ENCODE measurements around the gene SULT1A3. TPM values are rescaled to one million over a fixed set of nuclear protein-coding genes. Genes with fewer than 3 reads are reported as not detected.

Gene SULT1A3
- total RNA-seq, 2 experiments from 2014 or later: 3.8 to 31.7 TPM

DNA sequence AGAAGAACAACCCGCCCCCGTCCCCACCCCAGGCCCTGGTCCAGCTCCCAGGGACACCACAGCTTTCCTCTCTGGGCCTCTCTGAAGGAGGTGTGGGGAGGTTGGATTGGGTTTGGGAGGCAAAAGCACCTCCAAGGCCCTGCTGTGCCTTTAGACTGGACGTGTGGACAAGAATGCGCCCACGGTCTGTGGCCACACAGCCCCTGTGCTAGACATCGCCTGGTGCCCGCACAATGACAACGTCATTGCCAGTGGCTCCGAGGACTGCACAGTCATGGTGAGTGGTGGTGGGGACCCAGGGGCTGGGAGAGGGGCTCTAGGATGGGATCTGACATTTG is 12.6 kb upstream of the SULT1A3 start:
- Histone ChIP-seq H3K4me1 (ENCODE audit: insufficient read depth, low read length, poor library complexity, severe bottlenecking) (peaks cover 42% of the 10 kb centered on the region), H3K9me2 (ENCODE audit: insufficient read depth, low read length) (no peaks in the 10 kb centered on the region), H3K79me2 (ENCODE audit: insufficient read depth, low read depth, low read length) (peaks cover 25% of the 10 kb centered on the region; the same call in 1 of the 2 replicates), H2AFZ (ENCODE audit: low read length) (no peak overlapping the region), H3K9me3 (ENCODE audit: low read length) (no peaks in the 10 kb centered on the region), H4K20me1 (ENCODE audit: insufficient read depth, low read length) (no peaks in the 10 kb centered on the region), H3K4me3 (ENCODE audit: low read depth, low read length, poor library complexity, severe bottlenecking) (peak overlapping the region; percentile 86), H3K4me2 (ENCODE audit: low read length) (peak overlapping the region; percentile 90), H3K27ac (ENCODE audit: low read depth, low read length, poor library complexity, severe bottlenecking) (peak overlapping the region; percentile 94), H3K36me3 (ENCODE audit: insufficient read depth, low read length) (peaks cover 43% of the 10 kb centered on the region)
- TF ChIP-seq, protein P1, sequence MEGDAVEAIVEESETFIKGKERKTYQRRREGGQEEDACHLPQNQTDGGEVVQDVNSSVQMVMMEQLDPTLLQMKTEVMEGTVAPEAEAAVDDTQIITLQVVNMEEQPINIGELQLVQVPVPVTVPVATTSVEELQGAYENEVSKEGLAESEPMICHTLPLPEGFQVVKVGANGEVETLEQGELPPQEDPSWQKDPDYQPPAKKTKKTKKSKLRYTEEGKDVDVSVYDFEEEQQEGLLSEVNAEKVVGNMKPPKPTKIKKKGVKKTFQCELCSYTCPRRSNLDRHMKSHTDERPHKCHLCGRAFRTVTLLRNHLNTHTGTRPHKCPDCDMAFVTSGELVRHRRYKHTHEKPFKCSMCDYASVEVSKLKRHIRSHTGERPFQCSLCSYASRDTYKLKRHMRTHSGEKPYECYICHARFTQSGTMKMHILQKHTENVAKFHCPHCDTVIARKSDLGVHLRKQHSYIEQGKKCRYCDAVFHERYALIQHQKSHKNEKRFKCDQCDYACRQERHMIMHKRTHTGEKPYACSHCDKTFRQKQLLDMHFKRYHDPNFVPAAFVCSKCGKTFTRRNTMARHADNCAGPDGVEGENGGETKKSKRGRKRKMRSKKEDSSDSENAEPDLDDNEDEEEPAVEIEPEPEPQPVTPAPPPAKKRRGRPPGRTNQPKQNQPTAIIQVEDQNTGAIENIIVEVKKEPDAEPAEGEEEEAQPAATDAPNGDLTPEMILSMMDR (conservative IDR thresholded peaks at IDR 0.05; ENCODE audit: low read length): no peak
- TF ChIP-seq EZH2phosphoT487 (IDR thresholded peaks at IDR 0.05; ENCODE audit: borderline replicate concordance, low read depth, low read length): no peak
- ChIA-PET POLR2A (no interaction called here), CTCF (ENCODE audit: unreplicated experiment) (interaction anchor here (0.6 kb wide), 2 partner anchors 171 to 471 kb away, joined by 3 to 7 read pairs; no protein-coding TSS in a partner anchor)
- intact Hi-C loops (cut with micrococcal nuclease; ENCODE audit: unreplicated experiment): no loop called here
- no TSS peak for BruUV-seq (replicated peaks)
- no peak for DNase-seq (ENCODE audit: low spot score)

DNA sequence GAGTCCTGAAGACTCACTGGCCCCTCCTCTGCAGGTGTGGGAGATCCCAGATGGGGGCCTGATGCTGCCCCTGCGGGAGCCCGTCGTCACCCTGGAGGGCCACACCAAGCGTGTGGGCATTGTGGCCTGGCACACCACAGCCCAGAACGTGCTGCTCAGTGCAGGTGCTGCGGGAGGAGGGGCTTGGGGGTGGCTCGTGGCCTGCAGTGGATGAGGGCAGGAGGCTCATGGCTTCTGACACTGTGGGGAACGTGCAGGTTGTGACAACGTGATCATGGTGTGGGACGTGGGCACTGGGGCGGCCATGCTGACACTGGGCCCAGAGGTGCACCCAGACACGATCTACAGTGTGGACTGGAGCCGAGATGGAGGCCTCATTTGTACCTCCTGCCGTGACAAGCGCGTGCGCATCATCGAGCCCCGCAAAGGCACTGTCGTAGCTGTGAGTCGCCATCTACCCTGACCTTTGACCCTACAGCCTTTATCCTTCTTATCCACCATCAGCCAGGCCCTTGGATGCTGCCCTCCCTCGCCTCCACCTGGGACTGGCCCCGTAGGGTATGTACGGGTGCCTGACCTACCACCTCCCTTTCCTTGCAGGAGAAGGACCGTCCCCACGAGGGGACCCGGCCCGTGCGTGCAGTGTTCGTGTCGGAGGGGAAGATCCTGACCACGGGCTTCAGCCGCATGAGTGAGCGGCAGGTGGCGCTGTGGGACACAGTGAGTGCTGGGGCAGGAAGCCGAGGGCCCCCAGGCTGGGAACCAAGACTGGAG is 12.1 kb upstream of the SULT1A3 start:
- Histone ChIP-seq H4K20me1 (ENCODE audit: insufficient read depth, low read length) (no peaks in the 10 kb centered on the region), H3K9me3 (ENCODE audit: low read length) (no peaks in the 10 kb centered on the region), H3K4me3 (ENCODE audit: low read depth, low read length, poor library complexity, severe bottlenecking) (peak overlapping the region; percentile 86), H3K36me3 (ENCODE audit: insufficient read depth, low read length) (peaks cover 43% of the 10 kb centered on the region), H2AFZ (ENCODE audit: low read length) (no peak overlapping the region), H3K9me2 (ENCODE audit: insufficient read depth, low read length) (no peaks in the 10 kb centered on the region), H3K27ac (ENCODE audit: low read depth, low read length, poor library complexity, severe bottlenecking) (peak overlapping the region; percentile 94), H3K4me1 (ENCODE audit: insufficient read depth, low read length, poor library complexity, severe bottlenecking) (peaks cover 42% of the 10 kb centered on the region), H3K79me2 (ENCODE audit: insufficient read depth, low read depth, low read length) (peaks cover 25% of the 10 kb centered on the region; the same call in 1 of the 2 replicates), H3K4me2 (ENCODE audit: low read length) (peak overlapping the region; percentile 90)
- ChIA-PET POLR2A (no interaction called here), CTCF (ENCODE audit: unreplicated experiment) (interaction anchor here (0.6 kb wide), 2 partner anchors 170 to 470 kb away, joined by 3 to 7 read pairs; no protein-coding TSS in a partner anchor)
- TF ChIP-seq EZH2phosphoT487 (IDR thresholded peaks at IDR 0.05; ENCODE audit: borderline replicate concordance, low read depth, low read length): no peak
- TF ChIP-seq, protein P1 (conservative IDR thresholded peaks at IDR 0.05; ENCODE audit: low read length): peak; percentile 90
- intact Hi-C loops (cut with micrococcal nuclease; ENCODE audit: unreplicated experiment): no loop called here
- BruUV-seq (replicated peaks): no TSS peak
- DNase-seq (ENCODE audit: low spot score): peak; percentile 82

DNA sequence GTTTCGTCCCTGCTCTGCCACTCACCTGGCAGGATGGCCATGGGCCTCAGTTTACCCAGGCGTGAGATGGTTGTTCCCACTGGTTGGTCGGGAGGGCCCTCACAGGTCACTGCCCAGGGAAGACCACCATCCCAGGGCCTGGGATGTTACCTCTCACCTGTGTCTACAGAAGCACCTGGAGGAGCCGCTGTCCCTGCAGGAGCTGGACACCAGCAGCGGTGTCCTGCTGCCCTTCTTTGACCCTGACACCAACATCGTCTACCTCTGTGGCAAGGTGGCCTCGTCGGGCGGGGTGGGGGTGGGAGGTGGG is 11.5 kb upstream of the SULT1A3 start:
- Histone ChIP-seq H2AFZ (ENCODE audit: low read length) (no peak overlapping the region), H3K4me2 (ENCODE audit: low read length) (peak overlapping the region; percentile 90; the same call in 1 of the 2 replicates), H3K79me2 (ENCODE audit: insufficient read depth, low read depth, low read length) (peaks cover 25% of the 10 kb centered on the region; the same call in 1 of the 2 replicates), H3K36me3 (ENCODE audit: insufficient read depth, low read length) (peaks cover 43% of the 10 kb centered on the region), H3K4me1 (ENCODE audit: insufficient read depth, low read length, poor library complexity, severe bottlenecking) (peaks cover 37% of the 10 kb centered on the region), H3K9me3 (ENCODE audit: low read length) (no peaks in the 10 kb centered on the region), H3K9me2 (ENCODE audit: insufficient read depth, low read length) (no peaks in the 10 kb centered on the region), H4K20me1 (ENCODE audit: insufficient read depth, low read length) (no peaks in the 10 kb centered on the region), H3K4me3 (ENCODE audit: low read depth, low read length, poor library complexity, severe bottlenecking) (no peak overlapping the region), H3K27ac (ENCODE audit: low read depth, low read length, poor library complexity, severe bottlenecking) (peak overlapping the region; percentile 94)
- CTCF ChIA-PET (ENCODE audit: unreplicated experiment): no interaction called here
- intact Hi-C loops (cut with micrococcal nuclease; ENCODE audit: unreplicated experiment): no loop called here
- TF ChIP-seq, protein P1 (conservative IDR thresholded peaks at IDR 0.05; ENCODE audit: low read length): peak; percentile 42; the same call in 1 of the 2 replicates
- no peak for TF ChIP-seq EZH2phosphoT487 (IDR thresholded peaks at IDR 0.05; ENCODE audit: borderline replicate concordance, low read depth, low read length)
- no peak for DNase-seq (ENCODE audit: low spot score)
- POLR2A ChIA-PET: no interaction called here
- BruUV-seq (replicated peaks): no TSS peak
